Activated CD4-positive, CD25-positive, alpha-beta regulatory T cell treated with anti-CD3 and anti-CD28 coated beads, Interleukin-2, amount 50 U/mL, for 72 hours (primary cell): ENCODE data around the gene CAPZA2.
"Not testable (repeated sequence)": the region's sequence is repeated elsewhere in the genome, so short reads cannot be mapped to it uniquely, and the experiment has no call there.

ENCODE experiments used
- DNase-seq: peaks from one replicate; pipeline ENCODE4 v3.0.0; 2021

Gene CAPZA2

GRCh38 chr7:116922545-116922944, 60.2 kb downstream of the CAPZA2 start:
- no peak for DNase-seq

GRCh38 chr7:116924741-116925140, 62.4 kb downstream of the CAPZA2 start:
- DNase-seq: no peak

GRCh38 chr7:116929021-116929420, 66.6 kb downstream of the CAPZA2 start:
- no peak for DNase-seq

GRCh38 chr7:116929914-116930913, 67.8 kb downstream of the CAPZA2 start:
- peak; percentile 77 for DNase-seq

GRCh38 chr7:116932566-116932965, 70.2 kb downstream of the CAPZA2 start:
- DNase-seq: no peak

- no peak for DNase-seq
These were observed 71.1 kb downstream of the CAPZA2 start for GRCh38 chr7:116933465-116933864.

GRCh38 chr7:116934580-116934979, 72.2 kb downstream of the CAPZA2 start:
- no peak for DNase-seq

GRCh38 chr7:116936844-116937243, 74.5 kb downstream of the CAPZA2 start:
- DNase-seq: not testable (repeated sequence)

- DNase-seq: no peak
These were observed 76.3 kb downstream of the CAPZA2 start for GRCh38 chr7:116938678-116939077.

GRCh38 chr7:116940689-116941370, 78.4 kb downstream of the CAPZA2 start:
- DNase-seq: no peak

GRCh38 chr7:116942504-116942903, 80.1 kb downstream of the CAPZA2 start:
- DNase-seq: no peak

GRCh38 chr7:116948934-116949333, 86.5 kb downstream of the CAPZA2 start:
- no peak for DNase-seq

- DNase-seq: no peak
These were observed 87.8 kb downstream of the CAPZA2 start for GRCh38 chr7:116949941-116950801.

- DNase-seq: no peak
These were observed 88.5 kb downstream of the CAPZA2 start for GRCh38 chr7:116950889-116951351.

GRCh38 chr7:116951366-116952292, 89.2 kb downstream of the CAPZA2 start:
- DNase-seq: no peak

GRCh38 chr7:116952635-116953371, 90.4 kb downstream of the CAPZA2 start:
- DNase-seq: no peak

- DNase-seq: peak; percentile 74
These were observed 91.1 kb downstream of the CAPZA2 start, which contains the start of gene ST7 for GRCh38 chr7:116953372-116953905. Gene ST7 (plus strand): TSS chr7:116953501. CDS start chr7:116953541, 40 bp downstream.

- DNase-seq: no peak
These were observed 91.8 kb downstream of the CAPZA2 start for GRCh38 chr7:116953906-116954838.

GRCh38 chr7:116955340-116955739, 93.0 kb downstream of the CAPZA2 start:
- no peak for DNase-seq
